HepG2 (cell line): Measurements from ENCODE around the gene NOXO1. TPM values are rescaled to one million over a fixed set of nuclear protein-coding genes. Genes with fewer than 3 reads are reported as not detected.
A peak's percentile ranks its signal among the peaks of the same experiment; 100 is the strongest.

Experiments
- ATAC-seq: fragments of 200-7000 bp; cut with Tn5 transposase; 3 replicates; pipeline ENCODE4 v1.9.1; 2020; ENCODE audit warnings: mild to moderate bottlenecking, moderate library complexity
- BruUV-seq: library from RNA; stranded (reverse); fragments of 400-500 nt; replicated peaks from 2 replicates; lab custom pipeline; 2021; lab: Mats Ljungman, UMichigan
- CTCF ChIA-PET: fragments of 300-600 bp; formaldehyde crosslinking; extraction: SDS; loops from one replicate; lab custom pipeline; 2021; ENCODE audit warnings: low total read pairs, inconsistent platforms, low intra/inter-chr PET ratio; lab: Yijun Ruan, JAX
- POLR2A ChIA-PET: fragments of 350-600 bp; sonication (Branson Sonifier 250); formaldehyde crosslinking; loops from one replicate; lab custom pipeline; 2020; ENCODE audit warnings: antibody characterized with exemption, inconsistent platforms; lab: Yijun Ruan, JAX
- DNase-seq: peaks from one replicate; pipeline ENCODE4 v3.0.0-alpha.2; 2015; ENCODE audit warnings: low spot score
- FAIRE-seq: peaks from 3 replicates; lab custom pipeline; 2011; peaks lifted over from hg19 to GRCh38; lab: Jason Lieb, UNC
- H2AFZ ChIP-seq: one replicate; pipeline ENCODE4 v1.6.1; 2011; ENCODE audit warnings: low read length, inconsistent platforms
- H3K27ac ChIP-seq: fragments of 300-600 bp; 3 replicates; pipeline ENCODE4 v1.8.0; 2011; ENCODE audit warnings: mixed run types, mild to moderate bottlenecking, mixed read lengths, low read length, inconsistent platforms; ENCODE audit not compliant: insufficient read depth; ENCODE audit errors: extremely low read length
- H3K27me3 ChIP-seq, 2 experiments: fragments of 200-600 bp in 1 of 2; 2 replicates in 1 of 2; 3 replicates in 1 of 2; pipeline versions ENCODE4 v1.6.0 to v1.8.0; 2011; ENCODE audit warnings: low read length in 2 of 2, mild to moderate bottlenecking in 2 of 2, moderate library complexity in 2 of 2, inconsistent platforms in 1 of 2; ENCODE audit not compliant: insufficient read depth in 2 of 2, control insufficient read depth in 1 of 2
- H3K36me3 ChIP-seq, 2 experiments: fragments of 200-600 bp in 1 of 2; replicated peaks in 1 of 2; 2 replicates in 1 of 2; 3 replicates in 1 of 2; pipeline versions ENCODE4 v1.5.1 to v1.8.0; 2011; ENCODE audit warnings: low read length in 2 of 2, inconsistent platforms in 1 of 2; ENCODE audit not compliant: insufficient read depth in 2 of 2, control insufficient read depth in 1 of 2
- H3K4me1 ChIP-seq: 2 replicates; pipeline ENCODE4 v1.5.1; 2012; ENCODE audit warnings: low read length, inconsistent platforms; ENCODE audit not compliant: insufficient read depth
- H3K4me2 ChIP-seq: 2 replicates; pipeline ENCODE4 v1.6.0; 2011; ENCODE audit warnings: low read depth, low read length, inconsistent platforms
- H3K4me3 ChIP-seq, 3 experiments: fragments of 200-600 bp in 1 of 3; sonication (generic), shearing (Covaris generic) in 1 of 3; replicated peaks in 1 of 3; 2 replicates each; pipeline ENCODE4 v1.5.1; 2011 to 2016; ENCODE audit warnings: low read length in 3 of 3, inconsistent platforms in 2 of 3, low read depth in 2 of 3, mild to moderate bottlenecking in 2 of 3, control low read depth in 1 of 3, mixed read lengths in 1 of 3; ENCODE audit not compliant: insufficient read depth in 1 of 3
- H3K79me2 ChIP-seq: one replicate; pipeline ENCODE4 v1.6.1; 2011; ENCODE audit warnings: low read length, inconsistent platforms; ENCODE audit not compliant: insufficient read depth
- H3K9ac ChIP-seq: 2 replicates; pipeline ENCODE4 v1.6.0; 2011; ENCODE audit warnings: mild to moderate bottlenecking, low read depth, low read length, inconsistent platforms; ENCODE audit not compliant: insufficient read depth
- H3K9me3 ChIP-seq: 2 replicates; pipeline ENCODE4 v1.5.1; 2012; ENCODE audit warnings: mild to moderate bottlenecking, low read length
- H4K20me1 ChIP-seq: 2 replicates; pipeline ENCODE4 v1.6.0; 2011; ENCODE audit warnings: inconsistent platforms, mild to moderate bottlenecking, low read length, moderate library complexity; ENCODE audit not compliant: insufficient read depth
- CHCHD3 ChIP-seq: sonication (generic); formaldehyde crosslinking; IDR thresholded peaks from 2 replicates; pipeline ENCODE4 v1.8.0; 2022; ENCODE audit warnings: mild to moderate bottlenecking, missing genetic modification reagents, moderate library complexity
- HMGXB4 ChIP-seq, 2 experiments: sonication (generic) in 1 of 2; formaldehyde crosslinking in 1 of 2; IDR thresholded peaks; 2 replicates each; pipeline versions ENCODE4 v1.4.0 to v1.6.1; 2018 to 2020; ENCODE audit warnings: missing genetic modification reagents in 2 of 2, borderline replicate concordance in 1 of 2, low read depth in 1 of 2, mild to moderate bottlenecking in 1 of 2, missing biosample characterization in 1 of 2
- KAT7 ChIP-seq: IDR thresholded peaks from 2 replicates; pipeline ENCODE4 v1.6.1; 2018; ENCODE audit warnings: borderline replicate concordance, missing compliant biosample characterization
- PAWR ChIP-seq: sonication (generic); formaldehyde crosslinking; IDR thresholded peaks from 2 replicates; pipeline ENCODE4 v1.4.0; 2020; ENCODE audit warnings: missing genetic modification reagents, mild to moderate bottlenecking, borderline replicate concordance
- RBFOX2 ChIP-seq: fragments of 200-400 bp; formaldehyde crosslinking; IDR thresholded peaks from 2 replicates; pipeline ENCODE4 v1.6.1; 2017; ENCODE audit warnings: low read depth, mild to moderate bottlenecking, low read length
- RNF2 ChIP-seq: fragments of 450-650 bp; conservative IDR thresholded peaks from 2 replicates; pipeline ENCODE4 v1.6.1; 2016; ENCODE audit warnings: low read depth
- ZBTB38 ChIP-seq: sonication (generic); formaldehyde crosslinking; IDR thresholded peaks from 2 replicates; pipeline ENCODE4 v1.5.1; 2020; ENCODE audit warnings: mild to moderate bottlenecking, missing genetic modification reagents
- ZNF282 ChIP-seq: fragments of 450-650 bp; IDR thresholded peaks from 2 replicates; pipeline ENCODE4 v1.6.1; 2018; ENCODE audit not compliant: partially characterized antibody
- ZNF451 ChIP-seq: sonication (generic); formaldehyde crosslinking; IDR thresholded peaks from 2 replicates; pipeline ENCODE4 v1.5.0; 2020; ENCODE audit warnings: mild to moderate bottlenecking, missing genetic modification reagents
- WGBS: methylation state at CpG from one replicate; pipeline ENCODE4 v1.1.6; 2017; ENCODE audit warnings: low lambda C conversion rate; 5-methylcytosine and 5-hydroxymethylcytosine counted together
- in situ Hi-C: cut with HindIII; loops from 2 replicates; pipeline ENCODE4 v1.10.0; 2017; ENCODE audit warnings: low pct_unique_long_range_greater_than_20kb; ENCODE audit not compliant: extremely low pct_ligation_motif_present
- intact Hi-C: fragments of 100-400 bp; cut with micrococcal nuclease; formaldehyde crosslinking; loops from one replicate; pipeline ENCODE4 v1.10.0; 2022; ENCODE audit not compliant: unreplicated experiment
- polyA plus RNA-seq, 8 experiments: library from polyadenylated mRNA; depleted of rRNA in 3 of 8; stranded (reverse) in 7 of 8; unstranded in 1 of 8; fragments of >200 nt; fragmentation: Illumina TruSeq in 4 of 8; extraction: Trizol in 4 of 8; gene quantifications; 2 replicates each; pipeline versions ENCODE4 v1.2.1 to v1.2.3, GENCODE V29; 2011 to 2016; ENCODE audit warnings: low read depth in 4 of 8, missing spikeins in 1 of 8, mixed read lengths in 1 of 8; ENCODE audit not compliant: insufficient read depth in 1 of 8
- total RNA-seq, 5 experiments: library from RNA; depleted of rRNA; stranded (reverse); fragments of >200 nt; fragmentation: Illumina TruSeq; extraction: Trizol; gene quantifications; 2 replicates each; pipeline ENCODE4 v1.2.3, GENCODE V29; 2016; ENCODE audit warnings: low read depth in 1 of 5
- TF ChIP-seq, protein P1 (sequence below): sonication (generic); formaldehyde crosslinking; IDR thresholded peaks from 2 replicates; pipeline ENCODE4 v1.9.0; 2021; ENCODE audit warnings: missing genetic modification reagents, borderline replicate concordance
- TF ChIP-seq, protein P2 (sequence below): sonication (generic); formaldehyde crosslinking; IDR thresholded peaks from 2 replicates; pipeline ENCODE4 v1.4.0; 2020; ENCODE audit warnings: missing genetic modification reagents
- TF ChIP-seq, protein P3 (sequence below): fragments of 450-650 bp; IDR thresholded peaks from 2 replicates; pipeline ENCODE4 v1.6.1; 2016

NOXO1 gene
- total and polyA plus RNA-seq, 2 of the 13 experiments (the other 11 are each of a cell fraction or from before 2014, with no cell fraction given), result 0.69 to 1.4 TPM

DNA sequence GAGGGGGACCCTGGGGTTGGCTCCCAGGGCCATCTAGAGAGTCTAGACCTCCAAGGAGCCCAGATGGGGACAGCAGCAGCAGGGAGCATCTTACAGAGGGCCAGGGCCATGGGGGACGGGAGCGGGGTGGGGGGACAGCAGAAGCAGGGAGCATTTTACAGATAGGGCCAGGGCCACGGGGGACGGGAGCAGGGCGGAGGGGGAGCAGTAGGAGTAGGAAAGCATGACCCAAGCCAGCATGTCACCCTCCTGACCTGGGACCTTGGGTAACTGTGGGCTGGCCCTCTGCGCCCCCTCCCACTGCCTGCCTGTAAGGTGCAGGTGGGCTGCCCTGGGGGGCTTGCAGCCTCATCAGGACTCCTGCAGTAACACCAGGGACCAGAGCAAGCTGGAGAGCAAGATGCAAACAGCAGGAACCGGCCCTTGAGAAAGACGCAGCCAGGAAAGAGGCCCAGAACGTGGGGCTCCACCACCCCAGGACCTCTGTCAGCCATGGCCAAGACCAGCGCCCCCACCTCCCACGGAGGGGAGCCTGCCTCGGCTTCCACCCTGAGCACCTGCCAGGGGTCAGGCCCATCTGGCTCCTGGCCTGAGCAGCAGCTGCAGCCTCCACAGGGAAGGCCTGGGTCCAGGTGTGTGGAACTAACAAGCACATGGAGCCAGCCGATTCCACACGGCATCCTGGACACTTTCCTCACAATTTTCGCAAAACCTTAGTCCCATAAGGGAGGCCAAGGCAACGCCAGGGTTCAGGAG is 26.0 kb upstream of the NOXO1 start:
- ChIA-PET CTCF (no interaction called here), POLR2A (interaction anchor here (1.0 to 2.1 kb wide), 6 partner anchors 17 to 243 kb away, joined by 3 to 16 read pairs (median 6); partner anchors contain the start of genes RPS2 and TRAF7)
- Histone ChIP-seq H3K27me3 (no peaks in the 10 kb centered on the region), H4K20me1 (peaks cover 18% of the 10 kb centered on the region; the same call in 1 of the 2 replicates), H3K27ac (no peak overlapping the region), H3K4me3 (peak overlapping the region in 2 of 3 experiments; percentile 76 to 79; a peak in 5 of 6 replicates), H2AFZ (no peak overlapping the region), H3K36me3 (peaks cover 4 to 12% of the 10 kb centered on the region in 2 experiments; a peak in 2 of 5 replicates), H3K4me2 (peak overlapping the region; percentile 83), H3K9me3 (no peaks in the 10 kb centered on the region), H3K9ac (peak overlapping the region; percentile 93; the same call in 1 of the 2 replicates), H3K4me1 (peaks cover 66% of the 10 kb centered on the region), H3K79me2 (peaks cover 52% of the 10 kb centered on the region)
- no peak for TF ChIP-seq HMGXB4 (CRISPR knock-in tag; IDR thresholded peaks at IDR 0.05; ENCODE audit: borderline replicate concordance in 1 of 2, low read depth in 1 of 2)
- TF ChIP-seq, protein P1, sequence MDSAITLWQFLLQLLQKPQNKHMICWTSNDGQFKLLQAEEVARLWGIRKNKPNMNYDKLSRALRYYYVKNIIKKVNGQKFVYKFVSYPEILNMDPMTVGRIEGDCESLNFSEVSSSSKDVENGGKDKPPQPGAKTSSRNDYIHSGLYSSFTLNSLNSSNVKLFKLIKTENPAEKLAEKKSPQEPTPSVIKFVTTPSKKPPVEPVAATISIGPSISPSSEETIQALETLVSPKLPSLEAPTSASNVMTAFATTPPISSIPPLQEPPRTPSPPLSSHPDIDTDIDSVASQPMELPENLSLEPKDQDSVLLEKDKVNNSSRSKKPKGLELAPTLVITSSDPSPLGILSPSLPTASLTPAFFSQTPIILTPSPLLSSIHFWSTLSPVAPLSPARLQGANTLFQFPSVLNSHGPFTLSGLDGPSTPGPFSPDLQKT (CRISPR knock-in tag), result no peak
- TF ChIP-seq, protein P2, sequence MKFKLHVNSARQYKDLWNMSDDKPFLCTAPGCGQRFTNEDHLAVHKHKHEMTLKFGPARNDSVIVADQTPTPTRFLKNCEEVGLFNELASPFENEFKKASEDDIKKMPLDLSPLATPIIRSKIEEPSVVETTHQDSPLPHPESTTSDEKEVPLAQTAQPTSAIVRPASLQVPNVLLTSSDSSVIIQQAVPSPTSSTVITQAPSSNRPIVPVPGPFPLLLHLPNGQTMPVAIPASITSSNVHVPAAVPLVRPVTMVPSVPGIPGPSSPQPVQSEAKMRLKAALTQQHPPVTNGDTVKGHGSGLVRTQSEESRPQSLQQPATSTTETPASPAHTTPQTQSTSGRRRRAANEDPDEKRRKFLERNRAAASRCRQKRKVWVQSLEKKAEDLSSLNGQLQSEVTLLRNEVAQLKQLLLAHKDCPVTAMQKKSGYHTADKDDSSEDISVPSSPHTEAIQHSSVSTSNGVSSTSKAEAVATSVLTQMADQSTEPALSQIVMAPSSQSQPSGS (CRISPR knock-in tag), result no peak
- TF ChIP-seq CHCHD3 (CRISPR knock-in tag), result no peak
- TF ChIP-seq PAWR (CRISPR knock-in tag), result no peak
- TF ChIP-seq ZNF282, result no peak
- 0 out of 2 replicates have a peak, but pooled peaks have one; percentile 30 for TF ChIP-seq RBFOX2
- TF ChIP-seq KAT7 (CRISPR knock-in tag), result no peak
- TF ChIP-seq, protein P3, sequence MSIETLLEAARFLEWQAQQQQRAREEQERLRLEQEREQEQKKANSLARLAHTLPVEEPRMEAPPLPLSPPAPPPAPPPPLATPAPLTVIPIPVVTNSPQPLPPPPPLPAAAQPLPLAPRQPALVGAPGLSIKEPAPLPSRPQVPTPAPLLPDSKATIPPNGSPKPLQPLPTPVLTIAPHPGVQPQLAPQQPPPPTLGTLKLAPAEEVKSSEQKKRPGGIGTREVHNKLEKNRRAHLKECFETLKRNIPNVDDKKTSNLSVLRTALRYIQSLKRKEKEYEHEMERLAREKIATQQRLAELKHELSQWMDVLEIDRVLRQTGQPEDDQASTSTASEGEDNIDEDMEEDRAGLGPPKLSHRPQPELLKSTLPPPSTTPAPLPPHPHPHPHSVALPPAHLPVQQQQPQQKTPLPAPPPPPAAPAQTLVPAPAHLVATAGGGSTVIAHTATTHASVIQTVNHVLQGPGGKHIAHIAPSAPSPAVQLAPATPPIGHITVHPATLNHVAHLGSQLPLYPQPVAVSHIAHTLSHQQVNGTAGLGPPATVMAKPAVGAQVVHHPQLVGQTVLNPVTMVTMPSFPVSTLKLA, result peak; percentile 71
- TF ChIP-seq ZBTB38 (CRISPR knock-in tag), result no peak
- TF ChIP-seq RNF2, result no peak
- no peak for TF ChIP-seq ZNF451 (CRISPR knock-in tag)
- intact Hi-C loops (no loop called here), in situ Hi-C loops (no loop called here)
- DNase-seq (no peak), ATAC-seq (no peak), FAIRE-seq (no peak)
- WGBS, result 88% methylated on average over 9 of the region's 16 CpGs
- BruUV-seq, result no TSS peak
